ENCODE results near the gene RAB3GAP2.
"Not testable (repeated sequence)": the region's sequence is repeated elsewhere in the genome, so short reads cannot be mapped to it uniquely, and the experiment has no call there.

RAB3GAP2 gene, protein sequence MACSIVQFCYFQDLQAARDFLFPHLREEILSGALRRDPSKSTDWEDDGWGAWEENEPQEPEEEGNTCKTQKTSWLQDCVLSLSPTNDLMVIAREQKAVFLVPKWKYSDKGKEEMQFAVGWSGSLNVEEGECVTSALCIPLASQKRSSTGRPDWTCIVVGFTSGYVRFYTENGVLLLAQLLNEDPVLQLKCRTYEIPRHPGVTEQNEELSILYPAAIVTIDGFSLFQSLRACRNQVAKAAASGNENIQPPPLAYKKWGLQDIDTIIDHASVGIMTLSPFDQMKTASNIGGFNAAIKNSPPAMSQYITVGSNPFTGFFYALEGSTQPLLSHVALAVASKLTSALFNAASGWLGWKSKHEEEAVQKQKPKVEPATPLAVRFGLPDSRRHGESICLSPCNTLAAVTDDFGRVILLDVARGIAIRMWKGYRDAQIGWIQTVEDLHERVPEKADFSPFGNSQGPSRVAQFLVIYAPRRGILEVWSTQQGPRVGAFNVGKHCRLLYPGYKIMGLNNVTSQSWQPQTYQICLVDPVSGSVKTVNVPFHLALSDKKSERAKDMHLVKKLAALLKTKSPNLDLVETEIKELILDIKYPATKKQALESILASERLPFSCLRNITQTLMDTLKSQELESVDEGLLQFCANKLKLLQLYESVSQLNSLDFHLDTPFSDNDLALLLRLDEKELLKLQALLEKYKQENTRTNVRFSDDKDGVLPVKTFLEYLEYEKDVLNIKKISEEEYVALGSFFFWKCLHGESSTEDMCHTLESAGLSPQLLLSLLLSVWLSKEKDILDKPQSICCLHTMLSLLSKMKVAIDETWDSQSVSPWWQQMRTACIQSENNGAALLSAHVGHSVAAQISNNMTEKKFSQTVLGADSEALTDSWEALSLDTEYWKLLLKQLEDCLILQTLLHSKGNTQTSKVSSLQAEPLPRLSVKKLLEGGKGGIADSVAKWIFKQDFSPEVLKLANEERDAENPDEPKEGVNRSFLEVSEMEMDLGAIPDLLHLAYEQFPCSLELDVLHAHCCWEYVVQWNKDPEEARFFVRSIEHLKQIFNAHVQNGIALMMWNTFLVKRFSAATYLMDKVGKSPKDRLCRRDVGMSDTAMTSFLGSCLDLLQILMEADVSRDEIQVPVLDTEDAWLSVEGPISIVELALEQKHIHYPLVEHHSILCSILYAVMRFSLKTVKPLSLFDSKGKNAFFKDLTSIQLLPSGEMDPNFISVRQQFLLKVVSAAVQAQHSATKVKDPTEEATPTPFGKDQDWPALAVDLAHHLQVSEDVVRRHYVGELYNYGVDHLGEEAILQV (N-terminal part only)
- total RNA-seq = 106 to 144 (median 135) reads per million in 3 experiments

- peak; percentile 96 for DNase-seq
These were observed at the start of gene RAB3GAP2 for GRCh38 chr1:220272047-220272840. Gene RAB3GAP2 (minus strand): TSS chr1:220272453. CDS start chr1:220272337, 116 bp downstream.

DNA sequence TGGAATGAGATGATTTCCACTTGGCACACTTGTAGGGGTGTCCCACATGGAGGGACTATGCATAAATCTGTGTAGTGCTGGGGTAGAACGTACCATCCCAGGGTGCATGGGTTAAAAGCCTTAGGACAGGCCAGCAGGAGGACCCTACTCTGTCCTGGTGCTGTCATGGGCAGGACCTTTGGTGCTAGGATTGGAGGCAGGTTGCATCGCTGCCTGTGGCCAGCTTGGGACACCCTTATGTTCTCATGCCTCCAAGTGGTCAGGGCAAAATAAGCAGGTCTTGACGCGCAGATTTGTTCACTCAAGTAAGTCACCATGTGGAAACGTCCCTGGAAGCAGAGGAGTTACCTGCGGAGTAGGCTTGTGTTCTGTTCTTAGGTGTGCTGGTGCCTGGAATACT is 49.5 kb upstream of the RAB3GAP2 start:
- DNase-seq = no peak

DNA sequence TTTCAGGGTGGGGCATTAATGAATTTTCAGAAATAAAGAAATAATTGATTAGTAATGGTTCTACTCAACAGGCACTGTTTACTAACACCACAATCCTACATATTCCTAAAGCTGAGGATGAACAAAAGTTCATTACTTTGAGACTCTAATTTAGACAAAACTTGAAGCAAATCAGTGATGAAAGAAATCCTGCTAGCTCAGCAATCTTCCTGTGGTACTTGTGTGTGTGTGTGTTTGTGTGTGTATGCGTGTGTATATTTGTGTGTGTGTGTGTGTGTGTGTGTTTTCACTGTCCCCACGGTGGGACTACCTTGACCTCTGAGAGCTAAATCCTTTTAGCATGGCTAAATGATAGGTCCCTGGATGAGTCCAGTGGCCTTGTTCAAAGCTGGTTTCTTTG is 48.5 kb upstream of the RAB3GAP2 start:
- DNase-seq = no peak

- DNase-seq = no peak
These were observed 46.4 kb upstream of the RAB3GAP2 start for GRCh38 chr1:220318673-220319072.

GRCh38 chr1:220317161-220317560 is 44.9 kb upstream of the RAB3GAP2 start:
- DNase-seq = no peak

DNA sequence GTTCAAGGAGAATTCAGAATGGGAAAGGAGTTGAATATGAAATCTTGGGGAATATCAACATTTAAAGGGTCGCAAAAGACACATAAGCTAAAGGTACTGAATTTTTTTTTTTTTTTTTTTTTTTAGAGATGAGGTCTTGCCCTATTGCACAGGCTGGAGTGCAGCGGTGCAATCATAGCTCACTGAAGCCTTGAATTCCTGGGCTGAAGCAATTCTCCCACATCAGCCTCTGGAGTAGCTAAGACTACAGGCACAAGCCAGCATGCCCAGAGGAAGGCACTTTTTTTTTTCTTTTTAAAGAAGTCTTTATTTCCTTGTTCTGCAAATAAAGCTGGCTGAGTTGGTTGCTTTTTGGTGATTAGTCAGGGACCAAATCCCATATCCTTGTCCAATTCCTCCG is 44.1 kb upstream of the RAB3GAP2 start:
- no peak for DNase-seq

- DNase-seq = no peak
These were observed 43.0 kb upstream of the RAB3GAP2 start for GRCh38 chr1:220315070-220315839.

DNA sequence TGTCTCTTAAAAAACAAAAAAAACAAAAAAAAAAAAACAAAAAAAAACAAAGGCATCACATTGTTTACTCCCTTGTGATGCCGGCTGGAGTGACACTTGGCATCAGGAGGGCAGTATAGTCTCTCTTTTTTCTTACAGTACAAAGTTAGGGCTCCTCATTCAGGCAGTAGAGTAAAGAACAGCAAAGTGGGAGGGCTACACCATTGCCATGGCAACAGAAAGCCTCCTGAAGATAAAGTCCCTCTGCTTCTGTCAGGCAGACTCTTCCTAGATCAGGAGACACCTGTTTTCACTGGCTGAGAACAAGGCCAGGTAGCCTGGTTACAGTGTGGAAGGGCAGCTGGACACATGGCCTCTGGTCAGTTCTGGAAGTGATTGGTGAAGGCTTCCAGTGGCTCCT is 41.3 kb upstream of the RAB3GAP2 start:
- no peak for DNase-seq

GRCh38 chr1:220310147-220310546 is 37.9 kb upstream of the RAB3GAP2 start:
- not testable (repeated sequence) for DNase-seq

- no peak for DNase-seq
These were observed 35.4 kb upstream of the RAB3GAP2 start for GRCh38 chr1:220307607-220308006.

DNA sequence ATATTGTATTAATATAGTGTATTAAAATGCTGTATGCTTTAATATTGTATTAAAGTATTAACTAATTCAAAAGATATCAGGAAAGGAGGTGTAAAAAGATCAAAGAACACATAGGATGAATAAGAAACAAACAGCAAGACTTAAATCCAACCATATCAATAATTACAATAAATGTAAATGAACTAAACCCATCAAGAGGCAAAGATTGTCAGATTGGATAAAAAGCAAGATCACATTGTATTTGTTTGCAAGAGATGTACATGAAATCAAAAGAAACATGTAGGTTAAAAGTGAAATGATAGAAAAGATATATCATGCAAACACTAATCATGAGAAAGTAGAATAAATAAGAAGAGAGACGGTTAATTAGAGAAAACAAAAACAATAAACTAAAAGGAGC is 34.1 kb upstream of the RAB3GAP2 start:
- DNase-seq = no peak

DNA sequence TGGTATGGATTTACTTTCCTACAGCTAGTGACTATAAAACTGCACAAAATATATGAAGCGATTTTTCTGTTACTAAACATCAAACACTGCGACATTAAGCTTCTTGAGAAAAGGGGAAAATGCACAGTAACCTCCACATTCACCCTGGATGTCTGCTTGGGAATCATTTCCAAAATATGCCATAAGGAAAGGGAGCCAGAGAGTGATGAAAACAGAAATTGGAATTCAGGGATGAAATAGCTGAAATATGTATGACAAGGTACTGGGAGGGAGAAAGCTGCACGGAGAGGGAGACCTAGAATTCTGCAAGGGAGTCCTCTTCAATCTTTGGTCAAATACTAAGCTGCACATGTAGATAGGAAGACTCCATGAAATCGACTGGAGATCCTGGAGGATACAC is 31.6 kb upstream of the RAB3GAP2 start:
- DNase-seq = no peak

GRCh38 chr1:220301630-220302029 is 29.4 kb upstream of the RAB3GAP2 start:
- no peak for DNase-seq

GRCh38 chr1:220300442-220301121 is 28.3 kb upstream of the RAB3GAP2 start:
- DNase-seq = no peak

- DNase-seq = no peak
These were observed 27.1 kb upstream of the RAB3GAP2 start for GRCh38 chr1:220299337-220299736.

DNA sequence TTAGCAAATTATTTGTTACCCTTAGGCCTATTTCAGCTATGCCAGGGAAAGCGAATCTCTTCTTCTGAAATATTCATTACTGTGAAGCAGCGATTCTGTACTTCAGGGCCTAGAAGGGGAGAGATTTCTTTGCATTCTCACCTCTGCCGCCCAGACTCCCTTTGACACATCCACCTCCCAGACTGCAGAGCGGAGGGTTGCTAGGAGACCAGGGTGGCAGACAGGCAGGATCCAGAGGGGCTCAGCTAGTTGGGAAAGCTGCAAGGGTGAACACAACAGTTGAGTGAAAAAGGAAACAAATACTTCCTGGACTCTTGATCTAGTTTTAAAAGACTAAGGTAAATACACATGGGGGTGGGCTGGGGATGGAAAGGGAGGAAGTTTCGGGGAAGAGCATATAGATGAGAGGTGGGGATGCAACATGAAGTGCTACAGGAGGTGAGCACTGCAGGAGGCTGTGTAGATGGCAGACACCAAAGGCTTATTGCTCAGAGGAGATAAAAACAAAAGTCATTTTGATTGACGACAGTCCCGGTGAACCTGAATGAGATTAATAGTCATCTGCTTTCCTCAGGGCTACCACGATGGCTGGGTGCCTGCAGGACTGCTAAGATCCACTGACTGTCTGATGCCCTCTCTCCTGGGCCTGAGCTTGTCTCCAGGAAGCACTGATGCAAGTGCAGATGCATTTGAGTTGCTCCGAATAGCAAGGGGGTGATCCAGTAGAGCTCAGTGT is 26.4 kb upstream of the RAB3GAP2 start:
- no peak for DNase-seq

DNA sequence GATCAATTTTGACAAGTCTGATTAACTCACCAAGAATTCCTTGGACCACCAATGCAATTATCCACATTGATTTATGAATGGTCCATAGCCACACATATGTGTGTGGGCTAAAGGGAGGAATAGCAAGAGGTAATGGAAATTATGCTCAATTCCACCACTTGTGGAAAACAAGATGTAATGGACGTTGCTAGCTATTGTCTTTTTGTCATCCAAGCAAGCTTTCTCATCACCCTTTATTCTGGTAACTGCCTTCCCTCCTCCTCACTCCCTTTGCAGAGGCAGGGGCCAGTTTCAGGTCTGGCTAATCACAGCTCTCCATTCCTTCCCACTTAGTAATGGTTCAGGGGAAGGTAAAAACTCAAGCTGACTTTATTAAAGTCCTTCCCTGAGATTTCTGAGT is 24.7 kb upstream of the RAB3GAP2 start:
- DNase-seq = no peak

GRCh38 chr1:220294846-220295301 is 22.6 kb upstream of the RAB3GAP2 start:
- DNase-seq = no peak

DNA sequence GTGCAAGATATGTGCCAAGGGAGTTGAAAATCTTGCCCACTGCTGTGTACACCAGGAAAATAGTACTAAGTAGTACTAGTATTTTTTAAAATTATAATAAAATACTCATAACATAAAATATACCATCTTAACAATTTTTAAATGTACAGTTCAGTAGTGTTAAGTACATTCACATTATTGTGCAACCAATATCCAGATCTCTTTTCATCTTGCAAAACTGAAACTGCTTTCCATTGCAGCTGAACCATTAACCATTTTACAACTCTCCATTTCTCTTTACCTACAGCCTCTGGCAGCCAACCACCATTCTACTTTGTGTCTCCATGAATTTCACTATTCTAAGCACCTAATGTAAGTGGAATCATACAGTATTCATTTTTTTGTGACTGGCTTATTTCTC is 19.3 kb upstream of the RAB3GAP2 start:
- DNase-seq = no peak

All from central memory CD4-positive, alpha-beta T cell (primary cell).